Muscle layer of duodenum (tissue), 2 donors: ENCODE measurements around the gene SEC63.
"Not testable (repeated sequence)": the region's sequence is repeated elsewhere in the genome, so short reads cannot be mapped to it uniquely, and the experiment has no call there.

Experiments used
- H3K27ac ChIP-seq: one replicate; pipeline ENCODE4 v1.7.0; 2013; ENCODE audit warnings: mild to moderate bottlenecking, low read length
- H3K27me3 ChIP-seq: one replicate; pipeline ENCODE4 v1.7.0; 2013; ENCODE audit warnings: low read depth, mild to moderate bottlenecking, control low read depth, low read length
- H3K36me3 ChIP-seq, 2 donors: one replicate each; pipeline ENCODE4 v1.7.0; 2013; ENCODE audit warnings: low read length in 2 of 2, control low read depth in 1 of 2, mild to moderate bottlenecking in 1 of 2; ENCODE audit not compliant: insufficient read depth in 2 of 2, control insufficient read depth in 1 of 2
- H3K4me1 ChIP-seq, 2 donors: one replicate each; pipeline ENCODE4 v1.7.0; 2013; ENCODE audit warnings: low read length in 2 of 2, mild to moderate bottlenecking in 2 of 2, control low read depth in 1 of 2, moderate library complexity in 1 of 2; ENCODE audit not compliant: insufficient read depth in 2 of 2, control insufficient read depth in 1 of 2
- H3K4me3 ChIP-seq, 2 donors: one replicate each; pipeline ENCODE4 v1.7.0; 2013; ENCODE audit warnings: low read length in 2 of 2, low read depth in 1 of 2, mild to moderate bottlenecking in 1 of 2
- H3K9me3 ChIP-seq, 2 donors: one replicate each; pipeline ENCODE4 v1.7.0; 2013; ENCODE audit warnings: low read length in 2 of 2, control low read depth in 1 of 2, mild to moderate bottlenecking in 1 of 2; ENCODE audit not compliant: control insufficient read depth in 1 of 2
- donor health status: healthy.

Gene SEC63

GRCh38 chr6:107943626-107944439 is 14.2 kb downstream of the SEC63 start:
- Histone ChIP-seq H3K36me3 (no peaks in the 10 kb centered on the region), H3K4me1 (peaks cover 4 to 18% of the 10 kb centered on the region in 2 donors)

DNA sequence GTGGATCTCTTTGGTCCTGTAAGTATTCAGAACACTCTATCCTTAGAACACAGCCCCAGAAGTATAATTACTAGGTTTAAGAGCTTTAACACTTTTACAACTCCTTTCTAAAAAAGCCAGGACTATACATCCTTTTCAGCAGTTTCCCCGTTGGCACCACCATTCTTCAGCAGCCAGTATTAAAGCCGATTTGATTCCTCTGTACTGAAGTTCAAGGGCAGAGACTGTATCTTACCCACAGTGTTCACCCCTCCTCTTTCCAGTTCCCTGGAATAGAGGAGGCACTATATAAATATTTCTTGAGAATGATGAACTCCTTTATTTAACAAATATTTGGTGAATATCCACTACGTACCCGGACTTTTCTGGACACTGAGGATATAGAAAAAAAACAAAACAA is 15.9 kb downstream of the SEC63 start:
- no peak overlapping the region for H3K27ac ChIP-seq
- H3K9me3 ChIP-seq: no peaks in the 10 kb centered on the region
- no peak overlapping the region for H3K4me3 ChIP-seq
- no peaks in the 10 kb centered on the region for H3K27me3 ChIP-seq
- no peaks in the 10 kb centered on the region for H3K36me3 ChIP-seq
- peaks cover 4 to 18% of the 10 kb centered on the region in 2 donors for H3K4me1 ChIP-seq

More at GRCh38 chr6:107943626-107944439, 14.2 kb downstream of the SEC63 start:
- Histone ChIP-seq H3K27ac (no peak overlapping the region), H3K9me3 (no peaks in the 10 kb centered on the region), H3K27me3 (no peaks in the 10 kb centered on the region), H3K4me3 (no peak overlapping the region)

DNA sequence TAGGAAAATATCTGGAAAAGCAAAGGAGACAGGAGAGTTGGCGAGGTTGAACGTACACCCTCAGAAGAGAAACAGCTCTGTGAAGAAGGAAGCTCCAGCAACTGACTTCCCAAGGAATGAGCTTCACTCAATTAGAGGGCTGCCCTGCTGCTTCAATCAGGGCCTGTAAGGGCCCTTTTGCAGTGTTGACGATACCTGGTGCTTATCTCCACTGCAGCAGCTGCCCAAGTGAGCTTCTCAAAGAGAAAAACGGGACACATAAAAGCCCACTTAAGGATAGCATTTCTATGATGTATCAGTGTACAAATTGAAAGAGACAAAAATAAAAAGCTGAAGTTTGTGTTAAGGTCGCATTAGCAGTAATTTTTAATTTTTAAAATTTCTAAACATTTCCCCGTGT is 16.4 kb downstream of the SEC63 start:
- Histone ChIP-seq H3K36me3 (no peaks in the 10 kb centered on the region), H3K27me3 (no peaks in the 10 kb centered on the region), H3K27ac (no peak overlapping the region), H3K9me3 (no peaks in the 10 kb centered on the region), H3K4me3 (no peak overlapping the region), H3K4me1 (peaks cover 4 to 18% of the 10 kb centered on the region in 2 donors)

DNA sequence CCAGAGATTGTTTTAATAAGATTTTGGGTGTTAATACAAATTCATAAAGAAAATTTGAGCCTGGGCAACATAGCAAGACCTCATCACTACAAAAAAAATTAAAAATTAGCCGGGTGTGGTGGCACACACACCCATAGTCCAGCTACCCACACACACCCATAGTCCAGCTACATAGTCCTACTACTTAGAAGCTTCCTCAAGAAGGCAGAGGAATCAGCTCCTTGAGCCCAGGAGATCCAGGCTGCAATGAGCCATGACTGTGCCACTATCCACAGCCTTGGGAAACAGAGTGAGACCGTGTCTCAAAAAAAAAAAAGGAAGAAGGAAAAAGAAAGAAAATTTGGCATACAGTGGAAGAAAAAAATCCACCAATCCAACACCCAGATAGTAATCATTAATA is 16.8 kb downstream of the SEC63 start:
- H3K4me3 ChIP-seq: no peak overlapping the region
- no peak overlapping the region for H3K27ac ChIP-seq
- no peaks in the 10 kb centered on the region for H3K9me3 ChIP-seq
- H3K4me1 ChIP-seq: peaks cover 4 to 18% of the 10 kb centered on the region in 2 donors
- H3K36me3 ChIP-seq: no peaks in the 10 kb centered on the region
- H3K27me3 ChIP-seq: no peaks in the 10 kb centered on the region

GRCh38 chr6:107936910-107937292 is 21.1 kb downstream of the SEC63 start:
- H3K27ac ChIP-seq, H3K4me3 ChIP-seq, H3K27me3 ChIP-seq, H3K36me3 ChIP-seq, H3K9me3 ChIP-seq: not testable (repeated sequence)
- H3K4me1 ChIP-seq: peaks cover 0 to 10% of the 10 kb centered on the region in 2 donors

GRCh38 chr6:107936162-107936909 is 21.7 kb downstream of the SEC63 start:
- Histone ChIP-seq H3K4me1 (peaks cover 0 to 5% of the 10 kb centered on the region in 2 donors), H3K27ac (no peak overlapping the region), H3K36me3 (peaks cover 3 to 6% of the 10 kb centered on the region in 2 donors), H3K9me3 (peaks cover 0 to 5% of the 10 kb centered on the region in 2 donors), H3K4me3 (no peak overlapping the region), H3K27me3 (no peaks in the 10 kb centered on the region)

DNA sequence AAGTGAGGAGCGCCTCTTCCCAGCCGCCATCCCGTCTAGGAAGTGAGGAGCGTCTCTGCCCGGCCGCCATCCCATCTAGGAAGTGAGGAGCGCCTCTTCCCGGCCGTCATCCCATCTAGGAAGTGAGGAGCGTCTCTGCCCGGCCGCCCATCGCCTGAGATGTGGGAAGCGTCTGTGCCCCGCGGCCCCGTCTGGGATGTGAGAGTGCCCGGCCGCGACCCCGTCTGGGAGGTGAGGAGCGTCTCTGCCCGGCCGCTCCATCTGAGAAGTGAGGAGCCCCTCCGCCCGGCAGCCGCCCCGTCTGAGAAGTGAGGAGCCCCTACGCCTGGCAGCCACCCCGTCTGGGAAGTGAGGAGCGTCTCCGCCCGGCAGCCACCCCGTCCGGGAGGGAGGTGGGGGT is 23.8 kb downstream of the SEC63 start:
- not testable (repeated sequence) for H3K27me3 ChIP-seq, H3K36me3 ChIP-seq, H3K9me3 ChIP-seq, H3K4me3 ChIP-seq, H3K27ac ChIP-seq, H3K4me1 ChIP-seq

- Histone ChIP-seq H3K4me3 (no peak overlapping the region), H3K27ac (no peak overlapping the region), H3K36me3 (peaks cover 3 to 6% of the 10 kb centered on the region in 2 donors), H3K4me1 (no peaks in the 10 kb centered on the region), H3K9me3 (peaks cover 0 to 5% of the 10 kb centered on the region in 2 donors), H3K27me3 (no peaks in the 10 kb centered on the region)
These were observed 25.4 kb downstream of the SEC63 start for GRCh38 chr6:107932580-107932979.

DNA sequence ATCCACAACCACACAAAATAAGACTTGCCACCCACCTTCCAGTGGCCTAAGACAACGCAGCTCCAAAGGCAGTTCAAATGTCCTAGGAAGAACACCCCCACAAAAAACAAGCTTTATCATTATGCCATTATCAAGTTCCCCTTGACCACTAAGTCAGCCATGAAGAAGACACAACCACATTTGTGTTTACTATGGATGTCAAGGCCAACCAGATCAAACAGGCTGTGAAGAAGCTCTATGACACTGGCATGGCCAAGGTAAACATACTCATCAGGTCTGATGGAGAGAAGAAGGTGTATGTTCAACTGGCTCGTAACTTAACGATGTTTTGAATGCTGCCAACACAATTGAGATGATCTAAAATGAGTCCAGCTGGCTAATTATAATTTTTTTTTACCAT is 26.1 kb downstream of the SEC63 start:
- no peaks in the 10 kb centered on the region for H3K4me1 ChIP-seq
- H3K36me3 ChIP-seq: peaks cover 3 to 6% of the 10 kb centered on the region in 2 donors
- no peak overlapping the region for H3K27ac ChIP-seq
- no peak overlapping the region for H3K4me3 ChIP-seq
- no peaks in the 10 kb centered on the region for H3K27me3 ChIP-seq
- H3K9me3 ChIP-seq: peaks cover 0 to 5% of the 10 kb centered on the region in 2 donors

GRCh38 chr6:107928984-107929383 is 29.0 kb downstream of the SEC63 start:
- no peaks in the 10 kb centered on the region for H3K27me3 ChIP-seq
- H3K4me3 ChIP-seq: no peak overlapping the region
- H3K27ac ChIP-seq: no peak overlapping the region
- H3K9me3 ChIP-seq: peaks cover 0 to 5% of the 10 kb centered on the region in 2 donors
- no peaks in the 10 kb centered on the region for H3K4me1 ChIP-seq
- H3K36me3 ChIP-seq: peaks cover 3 to 6% of the 10 kb centered on the region in 2 donors

GRCh38 chr6:107926697-107927544 is 31.1 kb downstream of the SEC63 start:
- not testable (repeated sequence) for H3K27ac ChIP-seq, H3K4me3 ChIP-seq, H3K36me3 ChIP-seq, H3K9me3 ChIP-seq, H3K4me1 ChIP-seq, H3K27me3 ChIP-seq
